Measurements from ENCODE around the gene PDLIM5.

PDLIM5 gene

DNA sequence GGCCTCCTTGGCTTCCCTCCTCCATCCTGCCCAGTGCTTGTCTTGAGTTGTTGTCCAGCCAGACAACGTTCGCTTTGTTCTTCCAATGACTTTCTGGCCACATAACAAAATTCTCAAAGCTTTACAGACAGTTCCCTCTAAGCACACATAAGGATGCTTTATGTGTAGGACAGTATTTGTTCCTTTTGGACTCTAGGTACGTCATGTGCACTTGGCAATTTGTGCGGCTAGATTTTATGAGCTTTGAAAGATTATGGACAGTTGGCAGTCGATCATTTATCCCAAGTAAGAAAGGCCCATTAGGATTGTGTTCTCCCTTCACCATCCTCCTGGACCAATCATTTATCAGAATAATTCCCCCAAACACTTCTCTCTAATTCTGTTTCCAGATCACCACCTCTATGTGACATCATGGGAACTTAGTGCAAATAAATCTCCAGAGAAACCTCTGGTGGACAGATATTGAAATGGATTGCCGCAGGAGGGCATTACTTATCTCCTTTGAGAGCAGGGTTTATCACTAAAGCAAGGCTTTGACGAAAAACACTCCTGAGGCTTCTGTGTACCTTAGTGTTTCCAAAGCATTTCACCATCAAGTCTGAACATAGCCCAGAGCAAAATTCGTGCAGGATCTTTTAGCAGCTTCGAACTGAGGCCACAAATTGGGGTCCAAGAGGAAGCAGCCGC, 228.6 kb downstream of the PDLIM5 start:
- TF ChIP-seq TAF1 (IDR thresholded peaks at IDR 0.05; ENCODE audit: borderline replicate concordance, insufficient read depth, low read length) (no peak), SIN3A (IDR thresholded peaks at IDR 0.05; ENCODE audit: borderline replicate concordance, insufficient read depth, low read length) (no peak), POLR2AphosphoS5 (IDR thresholded peaks at IDR 0.05; ENCODE audit: low read depth, low read length) (no peak), FOXP2 (optimal IDR thresholded peaks at IDR 0.05; ENCODE audit: borderline replicate concordance, extremely low read depth, extremely low read length, insufficient read depth) (no peak)
- TF ChIP-seq, protein P1, sequence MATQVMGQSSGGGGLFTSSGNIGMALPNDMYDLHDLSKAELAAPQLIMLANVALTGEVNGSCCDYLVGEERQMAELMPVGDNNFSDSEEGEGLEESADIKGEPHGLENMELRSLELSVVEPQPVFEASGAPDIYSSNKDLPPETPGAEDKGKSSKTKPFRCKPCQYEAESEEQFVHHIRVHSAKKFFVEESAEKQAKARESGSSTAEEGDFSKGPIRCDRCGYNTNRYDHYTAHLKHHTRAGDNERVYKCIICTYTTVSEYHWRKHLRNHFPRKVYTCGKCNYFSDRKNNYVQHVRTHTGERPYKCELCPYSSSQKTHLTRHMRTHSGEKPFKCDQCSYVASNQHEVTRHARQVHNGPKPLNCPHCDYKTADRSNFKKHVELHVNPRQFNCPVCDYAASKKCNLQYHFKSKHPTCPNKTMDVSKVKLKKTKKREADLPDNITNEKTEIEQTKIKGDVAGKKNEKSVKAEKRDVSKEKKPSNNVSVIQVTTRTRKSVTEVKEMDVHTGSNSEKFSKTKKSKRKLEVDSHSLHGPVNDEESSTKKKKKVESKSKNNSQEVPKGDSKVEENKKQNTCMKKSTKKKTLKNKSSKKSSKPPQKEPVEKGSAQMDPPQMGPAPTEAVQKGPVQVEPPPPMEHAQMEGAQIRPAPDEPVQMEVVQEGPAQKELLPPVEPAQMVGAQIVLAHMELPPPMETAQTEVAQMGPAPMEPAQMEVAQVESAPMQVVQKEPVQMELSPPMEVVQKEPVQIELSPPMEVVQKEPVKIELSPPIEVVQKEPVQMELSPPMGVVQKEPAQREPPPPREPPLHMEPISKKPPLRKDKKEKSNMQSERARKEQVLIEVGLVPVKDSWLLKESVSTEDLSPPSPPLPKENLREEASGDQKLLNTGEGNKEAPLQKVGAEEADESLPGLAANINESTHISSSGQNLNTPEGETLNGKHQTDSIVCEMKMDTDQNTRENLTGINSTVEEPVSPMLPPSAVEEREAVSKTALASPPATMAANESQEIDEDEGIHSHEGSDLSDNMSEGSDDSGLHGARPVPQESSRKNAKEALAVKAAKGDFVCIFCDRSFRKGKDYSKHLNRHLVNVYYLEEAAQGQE (IDR thresholded peaks at IDR 0.05; ENCODE audit: insufficient read depth in 1 of 2, low read depth in 2 of 2, low read length in 2 of 2) = no peak

DNA sequence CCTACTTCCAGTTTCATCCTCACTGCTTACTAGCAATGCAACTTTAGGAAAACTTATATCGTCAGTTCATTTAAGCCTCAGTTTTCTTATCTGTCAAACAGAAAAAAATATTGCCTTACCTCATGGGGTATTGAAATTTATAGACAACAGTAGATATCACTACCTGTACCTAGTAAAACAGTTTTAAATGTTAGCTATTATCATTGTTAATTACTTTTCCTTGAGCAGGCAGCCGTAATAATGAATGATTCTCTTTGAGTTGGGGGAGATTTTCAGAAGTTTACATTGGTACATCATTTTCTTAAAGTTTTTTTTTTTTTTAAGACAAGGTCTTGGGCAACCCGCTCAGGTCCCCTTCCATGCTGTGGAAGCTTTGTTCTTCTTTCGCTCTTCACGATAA, 234.3 kb downstream of the PDLIM5 start:
- TF ChIP-seq POLR2AphosphoS5 (IDR thresholded peaks at IDR 0.05; ENCODE audit: low read depth, low read length) (no peak), FOXP2 (optimal IDR thresholded peaks at IDR 0.05; ENCODE audit: borderline replicate concordance, extremely low read depth, extremely low read length, insufficient read depth) (no peak), TAF1 (IDR thresholded peaks at IDR 0.05; ENCODE audit: borderline replicate concordance, insufficient read depth, low read length) (no peak), SIN3A (IDR thresholded peaks at IDR 0.05; ENCODE audit: borderline replicate concordance, insufficient read depth, low read length) (no peak)
- TF ChIP-seq, protein P1 (IDR thresholded peaks at IDR 0.05; ENCODE audit: insufficient read depth in 1 of 2, low read depth in 2 of 2, low read length in 2 of 2) = no peak

DNA sequence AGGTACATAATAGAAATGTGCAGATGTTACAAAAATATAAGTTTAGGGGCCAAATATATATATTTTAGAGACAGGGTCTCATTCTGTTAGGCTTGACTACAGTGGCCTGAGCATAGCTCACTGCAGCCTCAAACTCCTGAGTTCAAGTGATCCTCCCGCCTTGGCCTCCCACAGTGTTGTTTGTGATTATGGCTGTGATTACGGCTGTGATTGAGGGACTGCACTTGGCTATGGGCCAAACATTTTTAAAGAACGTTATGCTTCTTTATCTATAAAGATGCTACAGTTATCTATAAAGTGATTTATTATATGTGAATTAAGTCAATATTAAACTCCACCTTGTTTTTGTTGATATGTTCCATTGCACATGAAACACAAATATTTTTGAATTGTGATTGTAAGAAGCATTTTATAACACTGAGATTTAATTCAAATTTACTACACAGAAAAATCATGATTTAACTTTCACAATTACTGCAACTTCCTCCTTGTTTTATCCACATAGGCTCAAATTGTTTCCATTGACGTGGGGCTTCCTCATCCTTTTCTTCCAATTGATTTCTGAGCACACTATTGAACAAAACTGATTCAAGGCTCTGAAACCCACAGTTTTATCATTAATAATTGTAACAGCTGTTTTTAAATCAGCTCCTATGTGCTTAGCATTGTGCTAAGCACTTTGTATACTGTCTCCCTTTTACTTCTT, 237.6 kb downstream of the PDLIM5 start:
- TF ChIP-seq POLR2AphosphoS5 (IDR thresholded peaks at IDR 0.05; ENCODE audit: low read depth, low read length) (no peak), FOXP2 (optimal IDR thresholded peaks at IDR 0.05; ENCODE audit: borderline replicate concordance, extremely low read depth, extremely low read length, insufficient read depth) (no peak), SIN3A (IDR thresholded peaks at IDR 0.05; ENCODE audit: borderline replicate concordance, insufficient read depth, low read length) (no peak), TAF1 (IDR thresholded peaks at IDR 0.05; ENCODE audit: borderline replicate concordance, insufficient read depth, low read length) (no peak)
- TF ChIP-seq, protein P1 (IDR thresholded peaks at IDR 0.05; ENCODE audit: insufficient read depth in 1 of 2, low read depth in 2 of 2, low read length in 2 of 2) = no peak

DNA sequence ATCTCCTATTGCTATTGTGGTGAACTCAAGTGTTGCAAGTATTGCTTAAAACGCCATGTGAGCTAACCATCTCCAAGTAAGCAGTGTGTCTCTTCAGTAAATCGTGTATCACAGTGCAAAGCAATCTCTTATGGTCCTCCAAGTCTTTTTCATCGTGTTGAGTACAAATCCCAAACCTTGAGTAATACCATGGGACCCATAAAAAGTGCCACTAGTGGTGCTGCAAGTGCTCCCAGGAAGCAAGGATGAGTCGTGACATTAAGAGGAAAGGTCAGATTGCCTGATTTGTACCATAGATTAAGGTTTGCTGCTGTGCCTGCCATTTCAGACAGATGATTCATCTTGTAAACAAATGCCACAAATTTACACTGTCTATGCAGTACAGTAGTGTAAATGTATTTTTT, 239.1 kb downstream of the PDLIM5 start:
- TF ChIP-seq POLR2AphosphoS5 (IDR thresholded peaks at IDR 0.05; ENCODE audit: low read depth, low read length) (no peak), TAF1 (IDR thresholded peaks at IDR 0.05; ENCODE audit: borderline replicate concordance, insufficient read depth, low read length) (no peak), SIN3A (IDR thresholded peaks at IDR 0.05; ENCODE audit: borderline replicate concordance, insufficient read depth, low read length) (no peak)
- TF ChIP-seq, protein P1 (IDR thresholded peaks at IDR 0.05; ENCODE audit: insufficient read depth in 1 of 2, low read depth in 2 of 2, low read length in 2 of 2) = no peak
